WTC11 (cell line): Measurements from ENCODE around the gene CCDC81. TPM values are rescaled to one million over a fixed set of nuclear protein-coding genes. Genes with fewer than 3 reads are reported as not detected.

Experiments used
- ATAC-seq: fragments of 200-7000 bp; cut with Tn5 transposase; 2 replicates; pipeline ENCODE4 v1.10.0; 2021; ENCODE audit warnings: mild to moderate bottlenecking, moderate library complexity
- CTCF ChIA-PET: fragments of 300-600 bp; sonication (Branson Sonifier 250); formaldehyde crosslinking; loops from one replicate; lab custom pipeline; 2021; ENCODE audit warnings: antibody characterized with exemption; lab: Charles Lee
- POLR2A ChIA-PET: fragments of 350-600 bp; sonication (Branson Sonifier 250); formaldehyde crosslinking; loops from one replicate; lab custom pipeline; 2021; ENCODE audit warnings: antibody characterized with exemption; lab: Charles Lee
- DNase-seq: peaks from one replicate; pipeline ENCODE4 v3.0.0; 2021; ENCODE audit warnings: low spot score
- H3K27ac Mint-ChIP-seq: 2 replicates; pipeline ENCODE4 v1.8.0; 2021; ENCODE audit warnings: mixed read lengths
- H3K27me3 Mint-ChIP-seq: 2 replicates; pipeline ENCODE4 v1.8.0; 2021; ENCODE audit warnings: low read depth, mild to moderate bottlenecking, moderate library complexity, mixed read lengths
- H3K36me3 Mint-ChIP-seq: 2 replicates; pipeline ENCODE4 v1.8.0; 2021; ENCODE audit warnings: mixed read lengths
- H3K4me1 Mint-ChIP-seq: 2 replicates; pipeline ENCODE4 v1.8.0; 2022; ENCODE audit warnings: mixed read lengths
- H3K4me3 Mint-ChIP-seq: 2 replicates; pipeline ENCODE4 v1.8.0; 2021; ENCODE audit warnings: mild to moderate bottlenecking, moderate library complexity, mixed read lengths
- H3K9me3 Mint-ChIP-seq: 2 replicates; pipeline ENCODE4 v1.8.0; 2021; ENCODE audit warnings: mixed read lengths
- ATF1 ChIP-seq: sonication (generic); formaldehyde crosslinking; IDR thresholded peaks from 2 replicates; pipeline ENCODE4 v1.8.1; 2023; ENCODE audit warnings: mild to moderate bottlenecking, moderate library complexity, missing genetic modification reagents
- ETV6 ChIP-seq: sonication (generic); formaldehyde crosslinking; IDR thresholded peaks from 2 replicates; pipeline ENCODE4 v1.8.1; 2022; ENCODE audit warnings: mild to moderate bottlenecking, missing genetic modification reagents
- JAZF1 ChIP-seq: fragments of 250-450 bp; sonication (Bioruptor Pico); IDR thresholded peaks from 2 replicates; pipeline ENCODE4 v1.9.0; 2021; ENCODE audit warnings: moderate library complexity, mild to moderate bottlenecking, inconsistent platforms
- KAT7 ChIP-seq: sonication (generic); formaldehyde crosslinking; IDR thresholded peaks from 2 replicates; pipeline ENCODE4 v1.8.1; 2023; ENCODE audit warnings: missing genetic modification reagents, mild to moderate bottlenecking, borderline replicate concordance
- NFE2L1 ChIP-seq: sonication (generic); formaldehyde crosslinking; IDR thresholded peaks from 2 replicates; pipeline ENCODE4 v1.8.1; 2023; ENCODE audit warnings: missing genetic modification reagents
- RELA ChIP-seq: sonication (generic); formaldehyde crosslinking; IDR thresholded peaks from 2 replicates; pipeline ENCODE4 v1.8.1; 2022; ENCODE audit warnings: missing genetic modification reagents, mild to moderate bottlenecking, borderline replicate concordance
- SMAD3 ChIP-seq: sonication (generic); formaldehyde crosslinking; IDR thresholded peaks from 2 replicates; pipeline ENCODE4 v1.8.0; 2022; ENCODE audit warnings: missing genetic modification reagents, mild to moderate bottlenecking, borderline replicate concordance
- SP1 ChIP-seq: sonication (generic); formaldehyde crosslinking; conservative IDR thresholded peaks from 2 replicates; pipeline ENCODE4 v1.8.1; 2022; ENCODE audit warnings: missing genetic modification reagents
- TCF7 ChIP-seq: sonication (generic); formaldehyde crosslinking; IDR thresholded peaks from 2 replicates; pipeline ENCODE4 v1.8.0; 2022; ENCODE audit warnings: mild to moderate bottlenecking, low read depth, missing genetic modification reagents, moderate library complexity
- ZBTB21 ChIP-seq: sonication (generic); formaldehyde crosslinking; IDR thresholded peaks from 2 replicates; pipeline ENCODE4 v1.8.1; 2023; ENCODE audit warnings: mild to moderate bottlenecking, missing genetic modification reagents, borderline replicate concordance
- ZNF138 ChIP-seq: sonication (generic); formaldehyde crosslinking; conservative IDR thresholded peaks from 2 replicates; pipeline ENCODE4 v1.8.1; 2022; ENCODE audit warnings: mild to moderate bottlenecking, moderate library complexity, missing genetic modification reagents
- ZNF671 ChIP-seq: fragments of 250-450 bp; sonication (Bioruptor Pico); IDR thresholded peaks from 2 replicates; pipeline ENCODE4 v1.8.0; 2021; ENCODE audit warnings: mild to moderate bottlenecking
- total RNA-seq: library from RNA; stranded (reverse); gene quantifications from 3 replicates; pipeline ENCODE4 v1.2.3, GENCODE V29; 2021
- TF ChIP-seq, protein P1 (sequence below): sonication (generic); formaldehyde crosslinking; IDR thresholded peaks from 2 replicates; pipeline ENCODE4 v1.8.1; 2023; ENCODE audit warnings: mild to moderate bottlenecking, missing genetic modification reagents, moderate library complexity
- TF ChIP-seq, protein P2 (sequence below): sonication (generic); formaldehyde crosslinking; IDR thresholded peaks from 2 replicates; pipeline ENCODE4 v1.8.0; 2022; ENCODE audit warnings: mild to moderate bottlenecking, missing genetic modification reagents
- TF ChIP-seq, protein P3 (sequence below): fragments of 250-450 bp; sonication (Bioruptor Pico); conservative IDR thresholded peaks from 2 replicates; pipeline ENCODE4 v1.9.0; 2021; ENCODE audit warnings: mild to moderate bottlenecking
- TF ChIP-seq, protein P4 (sequence below): sonication (generic); formaldehyde crosslinking; IDR thresholded peaks from 2 replicates; pipeline ENCODE4 v1.8.1; 2022; ENCODE audit warnings: mild to moderate bottlenecking, moderate library complexity, missing genetic modification reagents
- TF ChIP-seq, protein P5 (sequence below): sonication (generic); formaldehyde crosslinking; IDR thresholded peaks from 2 replicates; pipeline ENCODE4 v1.8.1; 2022; ENCODE audit warnings: low read depth, missing genetic modification reagents, borderline replicate concordance
- TF ChIP-seq, protein P6 (sequence below): sonication (generic); formaldehyde crosslinking; conservative IDR thresholded peaks from 2 replicates; pipeline ENCODE4 v1.8.1; 2023; ENCODE audit warnings: mild to moderate bottlenecking, low read depth, missing genetic modification reagents, moderate library complexity
- TF ChIP-seq, protein P7 (sequence below): fragments of 250-450 bp; sonication (Bioruptor Pico); IDR thresholded peaks from 2 replicates; pipeline ENCODE4 v1.9.0; 2021; ENCODE audit warnings: mild to moderate bottlenecking

The CCDC81 gene
- total RNA-seq, 1 experiment from 2014 or later: 0.98 TPM

DNA sequence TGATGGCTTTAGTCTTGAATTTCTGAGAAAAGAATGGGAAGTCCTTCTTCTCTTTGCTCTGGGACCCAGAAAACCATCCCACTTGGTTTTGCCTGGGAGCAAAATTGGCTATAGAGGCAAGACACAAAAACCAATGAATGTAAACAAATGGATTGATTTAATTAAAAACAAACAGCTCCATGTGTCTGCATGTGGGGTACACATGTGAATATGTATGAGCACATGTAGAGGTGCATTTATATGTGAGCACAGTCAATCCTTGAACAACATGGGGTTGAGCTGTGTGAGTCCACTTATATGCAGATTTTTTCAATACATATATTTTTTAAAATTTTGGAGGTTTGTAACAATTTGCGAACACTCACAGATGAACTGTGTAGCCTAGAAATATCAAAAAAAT is 87.2 kb downstream of the CCDC81 start:
- H3K27ac Mint-ChIP-seq: no peak overlapping the region
- TF ChIP-seq, protein P1, sequence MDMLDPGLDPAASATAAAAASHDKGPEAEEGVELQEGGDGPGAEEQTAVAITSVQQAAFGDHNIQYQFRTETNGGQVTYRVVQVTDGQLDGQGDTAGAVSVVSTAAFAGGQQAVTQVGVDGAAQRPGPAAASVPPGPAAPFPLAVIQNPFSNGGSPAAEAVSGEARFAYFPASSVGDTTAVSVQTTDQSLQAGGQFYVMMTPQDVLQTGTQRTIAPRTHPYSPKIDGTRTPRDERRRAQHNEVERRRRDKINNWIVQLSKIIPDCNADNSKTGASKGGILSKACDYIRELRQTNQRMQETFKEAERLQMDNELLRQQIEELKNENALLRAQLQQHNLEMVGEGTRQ (CRISPR knock-in tag): no peak
- no peak for TF ChIP-seq ETV6 (CRISPR knock-in tag)
- no peak for TF ChIP-seq RELA (CRISPR knock-in tag)
- TF ChIP-seq, protein P2, sequence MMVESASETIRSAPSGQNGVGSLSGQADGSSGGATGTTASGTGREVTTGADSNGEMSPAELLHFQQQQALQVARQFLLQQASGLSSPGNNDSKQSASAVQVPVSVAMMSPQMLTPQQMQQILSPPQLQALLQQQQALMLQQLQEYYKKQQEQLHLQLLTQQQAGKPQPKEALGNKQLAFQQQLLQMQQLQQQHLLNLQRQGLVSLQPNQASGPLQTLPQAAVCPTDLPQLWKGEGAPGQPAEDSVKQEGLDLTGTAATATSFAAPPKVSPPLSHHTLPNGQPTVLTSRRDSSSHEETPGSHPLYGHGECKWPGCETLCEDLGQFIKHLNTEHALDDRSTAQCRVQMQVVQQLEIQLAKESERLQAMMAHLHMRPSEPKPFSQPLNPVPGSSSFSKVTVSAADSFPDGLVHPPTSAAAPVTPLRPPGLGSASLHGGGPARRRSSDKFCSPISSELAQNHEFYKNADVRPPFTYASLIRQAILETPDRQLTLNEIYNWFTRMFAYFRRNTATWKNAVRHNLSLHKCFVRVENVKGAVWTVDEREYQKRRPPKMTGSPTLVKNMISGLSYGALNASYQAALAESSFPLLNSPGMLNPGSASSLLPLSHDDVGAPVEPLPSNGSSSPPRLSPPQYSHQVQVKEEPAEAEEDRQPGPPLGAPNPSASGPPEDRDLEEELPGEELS (CRISPR knock-in tag): no peak
- no peak for TF ChIP-seq KAT7
- no peak for TF ChIP-seq JAZF1 (CRISPR knock-in tag)
- TF ChIP-seq ZNF671 (CRISPR knock-in tag): no peak
- no peak for TF ChIP-seq NFE2L1 (CRISPR knock-in tag)
- no peak for TF ChIP-seq SP1 (CRISPR knock-in tag)
- TF ChIP-seq ZNF138 (CRISPR knock-in tag): no peak
- TF ChIP-seq, protein P3, sequence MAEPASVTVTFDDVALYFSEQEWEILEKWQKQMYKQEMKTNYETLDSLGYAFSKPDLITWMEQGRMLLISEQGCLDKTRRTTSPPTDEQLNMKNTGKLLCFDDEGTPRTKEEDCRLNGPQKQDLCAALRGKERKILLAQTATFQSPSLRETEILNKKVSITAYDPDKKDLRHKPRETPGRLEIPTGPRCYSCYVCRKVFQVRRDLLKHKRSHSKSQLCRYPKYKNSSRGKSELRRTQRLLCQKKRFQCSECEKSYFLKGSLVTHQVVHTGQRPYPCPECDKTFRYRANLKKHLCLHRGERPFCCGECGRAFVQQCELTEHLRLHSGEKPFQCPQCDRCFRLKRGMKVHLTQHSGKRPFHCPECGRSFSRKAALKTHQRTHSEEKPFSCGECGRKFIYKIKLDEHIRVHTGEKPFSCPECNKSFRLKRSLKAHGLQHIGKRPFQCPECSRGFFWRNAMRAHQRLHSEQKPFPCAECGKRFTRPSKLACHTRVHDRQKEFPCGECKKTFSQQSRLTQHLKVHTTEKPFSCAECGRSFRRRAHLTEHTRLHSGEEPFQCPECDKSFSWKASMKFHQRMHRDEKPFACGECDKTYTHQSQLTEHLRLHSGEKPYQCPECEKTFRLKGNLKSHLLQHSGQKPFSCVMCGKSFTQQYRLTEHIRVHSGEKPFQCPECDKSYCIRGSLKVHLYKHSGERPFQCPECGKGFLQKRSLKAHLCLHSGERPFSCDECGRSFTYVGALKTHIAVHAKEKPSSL (CRISPR knock-in tag): no peak
- TF ChIP-seq, protein P4, sequence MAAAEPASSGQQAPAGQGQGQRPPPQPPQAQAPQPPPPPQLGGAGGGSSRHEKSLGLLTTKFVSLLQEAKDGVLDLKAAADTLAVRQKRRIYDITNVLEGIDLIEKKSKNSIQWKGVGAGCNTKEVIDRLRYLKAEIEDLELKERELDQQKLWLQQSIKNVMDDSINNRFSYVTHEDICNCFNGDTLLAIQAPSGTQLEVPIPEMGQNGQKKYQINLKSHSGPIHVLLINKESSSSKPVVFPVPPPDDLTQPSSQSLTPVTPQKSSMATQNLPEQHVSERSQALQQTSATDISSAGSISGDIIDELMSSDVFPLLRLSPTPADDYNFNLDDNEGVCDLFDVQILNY (CRISPR knock-in tag): no peak
- TF ChIP-seq, protein P5, sequence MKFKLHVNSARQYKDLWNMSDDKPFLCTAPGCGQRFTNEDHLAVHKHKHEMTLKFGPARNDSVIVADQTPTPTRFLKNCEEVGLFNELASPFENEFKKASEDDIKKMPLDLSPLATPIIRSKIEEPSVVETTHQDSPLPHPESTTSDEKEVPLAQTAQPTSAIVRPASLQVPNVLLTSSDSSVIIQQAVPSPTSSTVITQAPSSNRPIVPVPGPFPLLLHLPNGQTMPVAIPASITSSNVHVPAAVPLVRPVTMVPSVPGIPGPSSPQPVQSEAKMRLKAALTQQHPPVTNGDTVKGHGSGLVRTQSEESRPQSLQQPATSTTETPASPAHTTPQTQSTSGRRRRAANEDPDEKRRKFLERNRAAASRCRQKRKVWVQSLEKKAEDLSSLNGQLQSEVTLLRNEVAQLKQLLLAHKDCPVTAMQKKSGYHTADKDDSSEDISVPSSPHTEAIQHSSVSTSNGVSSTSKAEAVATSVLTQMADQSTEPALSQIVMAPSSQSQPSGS (CRISPR knock-in tag): no peak
- no peak for TF ChIP-seq TCF7
- TF ChIP-seq, protein P6, sequence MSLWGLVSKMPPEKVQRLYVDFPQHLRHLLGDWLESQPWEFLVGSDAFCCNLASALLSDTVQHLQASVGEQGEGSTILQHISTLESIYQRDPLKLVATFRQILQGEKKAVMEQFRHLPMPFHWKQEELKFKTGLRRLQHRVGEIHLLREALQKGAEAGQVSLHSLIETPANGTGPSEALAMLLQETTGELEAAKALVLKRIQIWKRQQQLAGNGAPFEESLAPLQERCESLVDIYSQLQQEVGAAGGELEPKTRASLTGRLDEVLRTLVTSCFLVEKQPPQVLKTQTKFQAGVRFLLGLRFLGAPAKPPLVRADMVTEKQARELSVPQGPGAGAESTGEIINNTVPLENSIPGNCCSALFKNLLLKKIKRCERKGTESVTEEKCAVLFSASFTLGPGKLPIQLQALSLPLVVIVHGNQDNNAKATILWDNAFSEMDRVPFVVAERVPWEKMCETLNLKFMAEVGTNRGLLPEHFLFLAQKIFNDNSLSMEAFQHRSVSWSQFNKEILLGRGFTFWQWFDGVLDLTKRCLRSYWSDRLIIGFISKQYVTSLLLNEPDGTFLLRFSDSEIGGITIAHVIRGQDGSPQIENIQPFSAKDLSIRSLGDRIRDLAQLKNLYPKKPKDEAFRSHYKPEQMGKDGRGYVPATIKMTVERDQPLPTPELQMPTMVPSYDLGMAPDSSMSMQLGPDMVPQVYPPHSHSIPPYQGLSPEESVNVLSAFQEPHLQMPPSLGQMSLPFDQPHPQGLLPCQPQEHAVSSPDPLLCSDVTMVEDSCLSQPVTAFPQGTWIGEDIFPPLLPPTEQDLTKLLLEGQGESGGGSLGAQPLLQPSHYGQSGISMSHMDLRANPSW (CRISPR knock-in tag): no peak
- no peak for TF ChIP-seq ZBTB21 (CRISPR knock-in tag)
- TF ChIP-seq ATF1: no peak
- TF ChIP-seq, protein P7, sequence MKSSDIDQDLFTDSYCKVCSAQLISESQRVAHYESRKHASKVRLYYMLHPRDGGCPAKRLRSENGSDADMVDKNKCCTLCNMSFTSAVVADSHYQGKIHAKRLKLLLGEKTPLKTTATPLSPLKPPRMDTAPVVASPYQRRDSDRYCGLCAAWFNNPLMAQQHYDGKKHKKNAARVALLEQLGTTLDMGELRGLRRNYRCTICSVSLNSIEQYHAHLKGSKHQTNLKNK (CRISPR knock-in tag): no peak
- no peak for TF ChIP-seq SMAD3
- ATAC-seq (no peak), DNase-seq (no peak)
- H3K27me3 Mint-ChIP-seq: no peaks in the 10 kb centered on the region
- ChIA-PET POLR2A (no interaction called here), CTCF (no interaction called here)
- H3K4me1 Mint-ChIP-seq: peaks cover 6% of the 10 kb centered on the region
- H3K36me3 Mint-ChIP-seq: no peaks in the 10 kb centered on the region
- H3K9me3 Mint-ChIP-seq: no peaks in the 10 kb centered on the region
- no peak overlapping the region for H3K4me3 Mint-ChIP-seq
